Keratinocyte (primary cell): ENCODE data around the gene ELOVL6. TPM values are rescaled to one million over a fixed set of nuclear protein-coding genes. Genes with fewer than 3 reads are reported as not detected.
"Not testable (repeated sequence)": the region's sequence is repeated elsewhere in the genome, so short reads cannot be mapped to it uniquely, and the experiment has no call there.

Experiments used
- DNase-seq: peaks from one replicate; pipeline ENCODE4 v3.0.0-alpha.2; 2011; ENCODE audit warnings: low read depth, missing footprints, low spot score
- FAIRE-seq: peaks from 2 replicates; lab custom pipeline; 2011; peaks lifted over from hg19 to GRCh38; lab: Jason Lieb, UNC
- H2AFZ ChIP-seq: 2 replicates; pipeline ENCODE4 v1.6.0; 2012; ENCODE audit warnings: low read length, control low read depth, inconsistent platforms; ENCODE audit not compliant: control insufficient read depth
- H3K27ac ChIP-seq: 2 replicates; pipeline ENCODE4 v1.5.1; 2011; ENCODE audit warnings: low read length; ENCODE audit not compliant: control insufficient read depth, insufficient read depth
- H3K27me3 ChIP-seq: 3 replicates; pipeline ENCODE4 v1.6.0; 2011; ENCODE audit warnings: low read length; ENCODE audit not compliant: control insufficient read depth, insufficient read depth; ENCODE audit errors: extremely low read depth
- H3K36me3 ChIP-seq, 2 experiments: 2 replicates in 1 of 2; 3 replicates in 1 of 2; pipeline ENCODE4 v1.5.1; 2011; ENCODE audit warnings: low read length in 2 of 2, mild to moderate bottlenecking in 1 of 2; ENCODE audit not compliant: control insufficient read depth in 2 of 2, insufficient read depth in 2 of 2; ENCODE audit errors: extremely low read depth in 1 of 2
- H3K4me1 ChIP-seq: 3 replicates; pipeline ENCODE4 v1.5.1; 2011; ENCODE audit warnings: low read length; ENCODE audit not compliant: control insufficient read depth, insufficient read depth; ENCODE audit errors: extremely low read depth
- H3K4me2 ChIP-seq: 3 replicates; pipeline ENCODE4 v1.6.0; 2011; ENCODE audit warnings: low read depth, low read length; ENCODE audit not compliant: control insufficient read depth, insufficient read depth; ENCODE audit errors: extremely low read depth
- H3K4me3 ChIP-seq, 3 experiments: fragments of 200-600 bp in 1 of 3; sonication (generic) in 1 of 3; 2 replicates in 2 of 3; 3 replicates in 1 of 3; pipeline ENCODE4 v1.5.1; 2011 to 2016; ENCODE audit warnings: low read length in 3 of 3, mild to moderate bottlenecking in 3 of 3, control low read depth in 2 of 3, inconsistent platforms in 1 of 3, low read depth in 1 of 3, mixed read lengths in 1 of 3, mixed run types in 1 of 3, moderate library complexity in 1 of 3; ENCODE audit not compliant: control insufficient read depth in 2 of 3, insufficient read depth in 2 of 3; ENCODE audit errors: extremely low read depth in 1 of 3
- H3K79me2 ChIP-seq: 2 replicates; pipeline ENCODE4 v1.6.0; 2012; ENCODE audit warnings: low read length; ENCODE audit not compliant: control insufficient read depth, insufficient read depth
- H3K9ac ChIP-seq: 3 replicates; pipeline ENCODE4 v1.6.0; 2011; ENCODE audit warnings: low read length; ENCODE audit not compliant: control insufficient read depth, insufficient read depth; ENCODE audit errors: extremely low read depth
- H3K9me1 ChIP-seq: 3 replicates; pipeline ENCODE4 v1.6.0; 2011; ENCODE audit warnings: low read length; ENCODE audit not compliant: control insufficient read depth, insufficient read depth; ENCODE audit errors: extremely low read depth
- H3K9me3 ChIP-seq: 2 replicates; pipeline ENCODE4 v1.5.1; 2012; ENCODE audit warnings: low read depth, low read length; ENCODE audit not compliant: control insufficient read depth
- H4K20me1 ChIP-seq: 3 replicates; pipeline ENCODE4 v1.6.0; 2011; ENCODE audit warnings: low read length; ENCODE audit not compliant: control insufficient read depth, insufficient read depth; ENCODE audit errors: extremely low read depth
- EZH2 ChIP-seq: IDR thresholded peaks from one replicate; pipeline ENCODE4 v1.6.1; 2012; ENCODE audit warnings: inconsistent platforms, mild to moderate bottlenecking, low read length, moderate library complexity
- dilution Hi-C: fragments of 300-500 bp; cut with MboI; formaldehyde crosslinking; loops from one replicate; pipeline ENCODE4 v1.7.0; 2020; ENCODE audit warnings: low sequenced_read_pairs; ENCODE audit not compliant: extremely low pct_ligation_motif_present
- polyA plus RNA-seq, 5 experiments: library from polyadenylated mRNA; depleted of rRNA in 3 of 5; stranded (reverse) in 3 of 5; stranded (forward) in 1 of 5; unstranded in 1 of 5; fragments of >200 nt; gene quantifications; 1 replicate in 1 of 5; 2 replicates in 3 of 5; 3 replicates in 1 of 5; pipeline versions ENCODE4 v1.2.1 to v1.2.3, GENCODE V29; 2011 to 2012; ENCODE audit warnings: missing spikeins in 2 of 5, low read depth in 1 of 5, low replicate concordance in 1 of 5
- TF ChIP-seq, protein P1 (sequence below), 3 experiments: IDR thresholded peaks in 1 of 3; conservative IDR thresholded peaks in 1 of 3; optimal IDR thresholded peaks in 1 of 3; 2 replicates in 2 of 3; 3 replicates in 1 of 3; pipeline versions ENCODE3 to v1.5.1; 2011; ENCODE audit warnings: low read length in 3 of 3, mild to moderate bottlenecking in 3 of 3, moderate library complexity in 2 of 3, control low read depth in 1 of 3, inconsistent platforms in 1 of 3; ENCODE audit not compliant: insufficient read depth in 2 of 3; ENCODE audit errors: extremely low read depth in 1 of 3

ELOVL6 gene
- polyA plus RNA-seq, 1 donor (not counting 4 experiments of a cell fraction or from before 2014, with no cell fraction given), result 65.9 TPM

DNA sequence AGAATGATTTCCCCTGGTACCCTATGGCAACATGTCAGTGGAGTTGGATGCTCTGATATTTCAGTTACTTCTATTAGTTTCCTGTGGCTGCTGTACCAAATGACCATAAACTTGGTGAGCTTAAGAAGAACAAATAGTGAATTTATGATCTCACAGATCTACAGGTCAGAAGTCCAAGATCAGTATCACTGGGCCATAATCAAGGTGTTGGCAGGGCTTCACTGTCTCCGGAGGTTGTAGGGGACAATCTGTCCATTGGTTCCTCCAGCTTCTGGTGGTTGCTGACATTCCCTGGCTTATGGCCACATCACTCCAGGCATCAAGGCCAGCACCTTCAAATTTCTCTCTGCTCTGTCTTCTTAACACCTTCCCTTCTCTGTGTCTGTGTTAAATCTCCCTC, 37.9 kb upstream of the ELOVL6 start:
- Histone ChIP-seq H3K4me2 (no peak overlapping the region), H3K27me3 (no peaks in the 10 kb centered on the region), H3K36me3 (no peaks in the 10 kb centered on the region), H3K4me1 (no peaks in the 10 kb centered on the region), H3K27ac (no peak overlapping the region), H3K9ac (no peak overlapping the region), H3K9me1 (no peaks in the 10 kb centered on the region), H2AFZ (no peak overlapping the region), H3K9me3 (no peaks in the 10 kb centered on the region), H4K20me1 (no peaks in the 10 kb centered on the region), H3K4me3 (no peak overlapping the region), H3K79me2 (no peaks in the 10 kb centered on the region)
- no peak for FAIRE-seq
- no peak for DNase-seq
- dilution Hi-C loops, result no loop called here
- TF ChIP-seq EZH2, result no peak
- TF ChIP-seq, protein P1, sequence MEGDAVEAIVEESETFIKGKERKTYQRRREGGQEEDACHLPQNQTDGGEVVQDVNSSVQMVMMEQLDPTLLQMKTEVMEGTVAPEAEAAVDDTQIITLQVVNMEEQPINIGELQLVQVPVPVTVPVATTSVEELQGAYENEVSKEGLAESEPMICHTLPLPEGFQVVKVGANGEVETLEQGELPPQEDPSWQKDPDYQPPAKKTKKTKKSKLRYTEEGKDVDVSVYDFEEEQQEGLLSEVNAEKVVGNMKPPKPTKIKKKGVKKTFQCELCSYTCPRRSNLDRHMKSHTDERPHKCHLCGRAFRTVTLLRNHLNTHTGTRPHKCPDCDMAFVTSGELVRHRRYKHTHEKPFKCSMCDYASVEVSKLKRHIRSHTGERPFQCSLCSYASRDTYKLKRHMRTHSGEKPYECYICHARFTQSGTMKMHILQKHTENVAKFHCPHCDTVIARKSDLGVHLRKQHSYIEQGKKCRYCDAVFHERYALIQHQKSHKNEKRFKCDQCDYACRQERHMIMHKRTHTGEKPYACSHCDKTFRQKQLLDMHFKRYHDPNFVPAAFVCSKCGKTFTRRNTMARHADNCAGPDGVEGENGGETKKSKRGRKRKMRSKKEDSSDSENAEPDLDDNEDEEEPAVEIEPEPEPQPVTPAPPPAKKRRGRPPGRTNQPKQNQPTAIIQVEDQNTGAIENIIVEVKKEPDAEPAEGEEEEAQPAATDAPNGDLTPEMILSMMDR (optimal IDR thresholded peaks at IDR 0.05 in 1 of 3, IDR thresholded peaks at IDR 0.05 in 1 of 3, conservative IDR thresholded peaks at IDR 0.05 in 1 of 3; ENCODE audit: extremely low read depth in 1 of 3, insufficient read depth in 2 of 3, low read length in 3 of 3), result no peak

DNA sequence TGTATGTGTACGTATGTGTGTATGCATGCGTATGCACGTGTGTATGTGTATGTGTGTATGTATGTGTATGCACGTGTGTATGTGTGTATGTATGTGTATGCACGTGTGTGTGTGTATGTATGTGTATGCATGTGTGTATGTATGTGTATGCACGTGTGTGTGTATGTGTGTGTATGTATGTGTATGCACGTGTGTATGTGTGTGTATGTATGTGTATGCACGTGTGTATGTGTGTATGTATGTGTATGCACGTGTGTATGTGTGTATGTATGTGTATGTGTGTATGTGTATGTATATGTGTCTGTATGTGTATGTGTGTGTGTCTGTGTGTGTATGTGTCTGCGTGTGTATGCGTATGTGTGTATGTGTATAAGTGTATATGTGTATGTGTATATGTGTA, 35.2 kb upstream of the ELOVL6 start:
- H3K4me3 ChIP-seq, H3K4me1 ChIP-seq, H4K20me1 ChIP-seq, H2AFZ ChIP-seq, H3K9ac ChIP-seq, H3K9me3 ChIP-seq, H3K27me3 ChIP-seq, H3K27ac ChIP-seq, DNase-seq, H3K36me3 ChIP-seq, H3K9me1 ChIP-seq, H3K4me2 ChIP-seq, H3K79me2 ChIP-seq, FAIRE-seq, dilution Hi-C loops: not testable (repeated sequence)

DNA sequence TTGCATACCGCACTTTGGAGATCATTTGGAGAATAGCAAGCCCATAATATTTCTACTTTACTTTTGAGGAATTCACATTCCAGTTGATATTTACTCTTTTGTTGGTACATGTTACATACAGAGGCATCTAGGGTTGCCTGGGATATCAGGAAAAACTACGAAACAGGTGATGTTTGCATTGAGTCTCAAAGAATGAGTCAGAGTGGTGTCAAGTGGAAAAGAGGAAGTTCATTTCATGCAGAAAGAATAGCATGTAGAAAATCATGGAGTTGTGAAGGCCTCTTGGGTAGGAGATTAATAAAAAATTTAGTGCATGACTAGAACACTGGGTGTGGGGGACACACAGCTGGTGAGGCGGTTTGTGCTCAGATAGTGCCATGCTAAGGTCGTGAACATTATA, 33.5 kb upstream of the ELOVL6 start:
- FAIRE-seq (no peak), DNase-seq (no peak)
- no peak overlapping the region for H3K4me3 ChIP-seq
- no peaks in the 10 kb centered on the region for H3K9me1 ChIP-seq
- H4K20me1 ChIP-seq, result no peaks in the 10 kb centered on the region
- H3K27ac ChIP-seq, result no peak overlapping the region
- H3K79me2 ChIP-seq, result no peaks in the 10 kb centered on the region
- no peak overlapping the region for H3K9ac ChIP-seq
- H3K4me2 ChIP-seq, result no peak overlapping the region
- H3K4me1 ChIP-seq, result no peaks in the 10 kb centered on the region
- H3K27me3 ChIP-seq, result no peaks in the 10 kb centered on the region
- H2AFZ ChIP-seq, result no peak overlapping the region
- no peak for TF ChIP-seq EZH2
- TF ChIP-seq, protein P1 (optimal IDR thresholded peaks at IDR 0.05 in 1 of 3, IDR thresholded peaks at IDR 0.05 in 1 of 3, conservative IDR thresholded peaks at IDR 0.05 in 1 of 3; ENCODE audit: extremely low read depth in 1 of 3, insufficient read depth in 2 of 3, low read length in 3 of 3), result no peak
- H3K9me3 ChIP-seq, result no peaks in the 10 kb centered on the region
- H3K36me3 ChIP-seq, result no peaks in the 10 kb centered on the region
- dilution Hi-C loops, result no loop called here
